ENCODE data around the gene GLTP. TPM values are rescaled to one million over a fixed set of nuclear protein-coding genes. Genes with fewer than 3 reads are reported as not detected.
A peak's percentile ranks its signal among the peaks of the same experiment; 100 is the strongest.
"Not testable (repeated sequence)": the region's sequence is repeated elsewhere in the genome, so short reads cannot be mapped to it uniquely, and the experiment has no call there.

Gene GLTP
- total RNA-seq (1 to 10 TPM; 8.5 TPM), polyA plus RNA-seq (10 to 100 TPM in 1 of 2 donors, 1 to 10 TPM in 1; 9.0 to 12.8 TPM)

GRCh38 chr12:109880043-109880931 lies at the start of gene GLTP:
Gene GLTP (minus strand): TSS chr12:109880541. CDS start chr12:109880374, 167 bp downstream.
- WGBS: under 1% methylated on average over 92 of the region's 92 CpGs
- no peaks in the 10 kb centered on the region for H3K9me3 ChIP-seq (ENCODE audit: control insufficient read depth in 4 of 4, low read length in 3 of 4)
- peak; percentile 86 for DNase-seq (ENCODE audit: low spot score)
- peak within 1 kb of the TSS; percentile 74 to 86 for H3K9ac ChIP-seq (ENCODE audit: low read depth in 1 of 2, low read length in 2 of 2)
- H3K27ac ChIP-seq (ENCODE audit: low read depth in 1 of 2, low read length in 2 of 2): peak within 1 kb of the TSS; percentile 58 to 70
- TF ChIP-seq NR2F2 (IDR thresholded peaks at IDR 0.05) (no peak), MAX (IDR thresholded peaks at IDR 0.05) (no peak), SP1 (IDR thresholded peaks at IDR 0.05) (no peak), EGR1 (IDR thresholded peaks at IDR 0.05; ENCODE audit: low read depth in 2 of 2) (no peak), RAD21 (IDR thresholded peaks at IDR 0.05) (peak; percentile 11 to 54), YY1 (IDR thresholded peaks at IDR 0.05) (no peak), REST (IDR thresholded peaks at IDR 0.05) (no peak), CTCF (IDR thresholded peaks at IDR 0.05; ENCODE audit: low read depth, low read length, missing input control) (peak; percentile 85), RXRA (IDR thresholded peaks at IDR 0.05) (no peak)
- no peaks in the 10 kb centered on the region for H3K27me3 ChIP-seq (ENCODE audit: control insufficient read depth in 4 of 4, insufficient read depth in 4 of 4, low read length in 3 of 4)
- peaks cover 6 to 19% (median 15%) of the 10 kb centered on the region in 4 donors for H3K4me1 ChIP-seq (ENCODE audit: control insufficient read depth in 4 of 4, insufficient read depth in 4 of 4, low read length in 3 of 4)
- peak within 1 kb of the TSS; percentile 74 to 97 (median 84) for H3K4me3 ChIP-seq (ENCODE audit: low read depth in 1 of 3, low read length in 3 of 3)
- no peaks in the 10 kb centered on the region for H3K36me3 ChIP-seq (ENCODE audit: control insufficient read depth in 4 of 4, insufficient read depth in 3 of 4, low read depth in 1 of 4, low read length in 3 of 4)

- not testable (repeated sequence) for DNase-seq (ENCODE audit: low spot score)
- WGBS: 95% methylated on average over 14 of the region's 14 CpGs
- peaks cover 7 to 40% (median 29%) of the 10 kb centered on the region in 4 donors for H3K36me3 ChIP-seq (ENCODE audit: control insufficient read depth in 4 of 4, insufficient read depth in 3 of 4, low read depth in 1 of 4, low read length in 3 of 4)
These were observed 49.0 kb upstream of the GLTP start for GRCh38 chr12:109929326-109929725.

GRCh38 chr12:109928058-109928656 lies 47.8 kb upstream of the GLTP start:
- H3K27me3 ChIP-seq (ENCODE audit: control insufficient read depth in 4 of 4, insufficient read depth in 4 of 4, low read length in 3 of 4): no peaks in the 10 kb centered on the region
- H3K4me1 ChIP-seq (ENCODE audit: control insufficient read depth in 4 of 4, insufficient read depth in 4 of 4, low read length in 3 of 4): no peaks in the 10 kb centered on the region
- peaks cover 7 to 32% (median 26%) of the 10 kb centered on the region in 4 donors for H3K36me3 ChIP-seq (ENCODE audit: control insufficient read depth in 4 of 4, insufficient read depth in 3 of 4, low read depth in 1 of 4, low read length in 3 of 4)
- WGBS: 94% methylated on average over 12 of the region's 12 CpGs
- H3K9me3 ChIP-seq (ENCODE audit: control insufficient read depth in 4 of 4, low read length in 3 of 4): no peaks in the 10 kb centered on the region
- no peak for DNase-seq (ENCODE audit: low spot score)
- TF ChIP-seq CTCF (IDR thresholded peaks at IDR 0.05; ENCODE audit: low read depth, low read length, missing input control): no peak
- H3K9ac ChIP-seq (ENCODE audit: low read depth in 1 of 2, low read length in 2 of 2): no peak overlapping the region
- no peak overlapping the region for H3K27ac ChIP-seq (ENCODE audit: low read depth in 1 of 2, low read length in 2 of 2)
- H3K4me3 ChIP-seq (ENCODE audit: low read depth in 1 of 3, low read length in 3 of 3): no peak overlapping the region

More at GRCh38 chr12:109929326-109929725, 49.0 kb upstream of the GLTP start:
- not testable (repeated sequence) for H3K4me1 ChIP-seq (ENCODE audit: control insufficient read depth in 4 of 4, insufficient read depth in 4 of 4, low read length in 3 of 4); H3K4me3 ChIP-seq (ENCODE audit: low read depth in 1 of 3, low read length in 3 of 3); H3K9ac ChIP-seq (ENCODE audit: low read depth in 1 of 2, low read length in 2 of 2); H3K27me3 ChIP-seq (ENCODE audit: control insufficient read depth in 4 of 4, insufficient read depth in 4 of 4, low read length in 3 of 4); H3K9me3 ChIP-seq (ENCODE audit: control insufficient read depth in 4 of 4, low read length in 3 of 4); H3K27ac ChIP-seq (ENCODE audit: low read depth in 1 of 2, low read length in 2 of 2)
